NB4 (cell line): ENCODE results near the gene YTHDC1.

ENCODE experiments used
- POLR2A ChIP-seq: IDR thresholded peaks from 2 replicates; pipeline ENCODE4 v1.6.1; 2011; ENCODE audit warnings: mild to moderate bottlenecking; ENCODE audit not compliant: insufficient read length; ENCODE audit errors: extremely low read depth
- TF ChIP-seq, protein P1 (sequence below): IDR thresholded peaks from 2 replicates; pipeline ENCODE4 v1.6.1; 2011; ENCODE audit warnings: low read depth, low read length
- TF ChIP-seq, protein P2 (sequence below): IDR thresholded peaks from one replicate; pipeline ENCODE4 v1.5.1; 2012; ENCODE audit warnings: low read depth, low read length

DNA sequence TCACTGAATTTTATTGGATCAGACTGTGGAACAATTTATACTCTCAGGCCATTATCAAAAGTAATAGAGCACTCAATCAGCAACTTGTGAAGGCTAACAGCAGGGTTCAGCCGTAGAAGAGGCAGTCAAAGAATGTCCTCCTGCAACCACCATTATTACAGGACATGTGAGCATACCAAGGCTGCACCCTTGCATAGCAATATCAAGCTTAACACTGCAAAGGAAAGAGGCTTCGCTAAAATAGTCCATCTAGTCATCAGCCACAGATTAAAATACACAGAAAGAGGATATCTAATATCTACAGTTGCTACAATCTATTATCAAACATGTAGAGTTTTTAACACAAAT is 61.5 kb downstream of the YTHDC1 start:
- TF ChIP-seq, protein P1, sequence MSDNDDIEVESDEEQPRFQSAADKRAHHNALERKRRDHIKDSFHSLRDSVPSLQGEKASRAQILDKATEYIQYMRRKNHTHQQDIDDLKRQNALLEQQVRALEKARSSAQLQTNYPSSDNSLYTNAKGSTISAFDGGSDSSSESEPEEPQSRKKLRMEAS, result no peak
- TF ChIP-seq, protein P2, sequence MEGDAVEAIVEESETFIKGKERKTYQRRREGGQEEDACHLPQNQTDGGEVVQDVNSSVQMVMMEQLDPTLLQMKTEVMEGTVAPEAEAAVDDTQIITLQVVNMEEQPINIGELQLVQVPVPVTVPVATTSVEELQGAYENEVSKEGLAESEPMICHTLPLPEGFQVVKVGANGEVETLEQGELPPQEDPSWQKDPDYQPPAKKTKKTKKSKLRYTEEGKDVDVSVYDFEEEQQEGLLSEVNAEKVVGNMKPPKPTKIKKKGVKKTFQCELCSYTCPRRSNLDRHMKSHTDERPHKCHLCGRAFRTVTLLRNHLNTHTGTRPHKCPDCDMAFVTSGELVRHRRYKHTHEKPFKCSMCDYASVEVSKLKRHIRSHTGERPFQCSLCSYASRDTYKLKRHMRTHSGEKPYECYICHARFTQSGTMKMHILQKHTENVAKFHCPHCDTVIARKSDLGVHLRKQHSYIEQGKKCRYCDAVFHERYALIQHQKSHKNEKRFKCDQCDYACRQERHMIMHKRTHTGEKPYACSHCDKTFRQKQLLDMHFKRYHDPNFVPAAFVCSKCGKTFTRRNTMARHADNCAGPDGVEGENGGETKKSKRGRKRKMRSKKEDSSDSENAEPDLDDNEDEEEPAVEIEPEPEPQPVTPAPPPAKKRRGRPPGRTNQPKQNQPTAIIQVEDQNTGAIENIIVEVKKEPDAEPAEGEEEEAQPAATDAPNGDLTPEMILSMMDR, result no peak
- no peak for TF ChIP-seq POLR2A
